GM21447 (cell line): ENCODE results near the gene LAD1.

ENCODE experiments used
- ATAC-seq: cut with Tn5 transposase; IDR thresholded peaks from one replicate; pipeline ENCODE4 v1.9.1; 2021; ENCODE audit not compliant: unreplicated experiment

The LAD1 gene

DNA sequence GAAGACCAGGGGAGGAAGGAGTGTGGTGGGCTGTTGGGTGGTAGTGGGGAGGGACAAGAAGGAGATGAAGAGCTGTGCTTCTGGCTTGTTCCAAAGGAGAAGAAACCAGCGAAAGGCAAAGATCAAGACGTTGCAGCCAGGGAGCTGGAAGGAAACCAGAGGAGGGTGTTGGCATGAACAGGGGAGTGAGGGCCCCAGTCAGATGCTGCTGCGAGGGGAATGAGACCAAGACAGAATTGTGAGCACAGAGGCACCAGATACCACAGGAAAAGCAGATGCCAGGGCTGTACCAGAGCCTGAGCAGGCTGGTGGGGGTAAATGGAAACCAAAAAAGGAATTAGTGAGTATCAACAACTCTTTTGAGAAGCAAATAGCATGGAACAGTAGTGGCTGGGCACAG is 6.0 kb downstream of the LAD1 start:
- no peak for ATAC-seq

DNA sequence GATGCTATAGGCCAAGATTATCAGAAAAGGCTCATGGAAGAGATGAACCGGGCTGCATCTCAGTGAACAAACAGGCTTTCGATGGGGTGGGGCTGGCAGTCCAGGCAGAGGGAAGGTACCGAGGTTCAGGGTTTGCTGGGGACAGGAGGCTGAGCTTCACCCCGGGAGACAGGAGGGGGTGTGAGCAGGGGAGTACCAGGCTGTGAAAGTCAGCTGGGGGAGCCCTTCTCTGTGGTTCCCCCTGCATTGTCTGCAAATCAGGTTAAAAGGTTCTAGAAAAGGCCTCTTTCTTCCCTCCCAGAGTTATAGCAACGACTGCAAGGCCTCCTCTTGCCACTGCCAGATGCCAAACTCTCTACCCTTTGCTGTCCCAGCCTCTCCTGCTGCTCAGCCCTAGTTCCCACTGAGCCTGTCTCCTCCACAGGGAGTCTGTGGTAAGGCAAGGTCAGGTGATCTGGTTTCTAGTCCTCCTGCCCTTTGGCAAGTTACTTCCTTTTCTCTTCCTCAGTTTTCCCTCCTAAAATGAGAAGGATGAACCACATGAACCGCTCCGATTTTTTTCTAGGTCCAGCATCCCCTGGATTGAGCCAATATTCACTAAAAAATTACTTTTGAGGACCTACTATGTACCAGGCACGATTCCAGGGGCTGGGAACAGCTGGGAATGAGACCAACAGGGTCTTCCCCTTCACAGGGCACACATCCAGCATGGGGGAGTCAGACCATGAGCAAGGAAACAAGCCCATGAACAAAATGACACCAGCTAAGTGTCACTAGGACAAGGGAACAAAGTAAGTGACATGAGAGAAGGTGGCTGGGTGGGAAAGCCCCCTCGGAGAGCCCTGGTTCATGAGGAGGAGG is 7.2 kb downstream of the LAD1 start:
- no peak for ATAC-seq

DNA sequence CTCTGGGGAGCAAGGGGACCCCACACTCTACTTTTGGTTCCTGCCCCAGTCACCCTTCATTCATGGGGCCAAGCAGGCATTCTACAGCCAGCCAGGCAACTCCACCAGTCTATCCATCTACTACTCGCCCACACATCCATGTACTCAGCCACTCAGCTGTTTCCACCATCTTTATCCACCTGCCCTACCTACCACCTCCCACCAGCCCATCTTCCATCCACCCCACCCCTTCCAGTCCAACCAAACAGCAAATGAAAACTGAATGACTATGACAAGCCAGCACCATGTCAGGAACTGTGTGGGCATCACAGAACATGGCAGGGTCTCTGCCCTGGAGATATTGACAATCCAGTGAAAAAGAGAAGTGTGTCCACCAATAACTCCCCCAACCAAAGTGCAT is 7.9 kb downstream of the LAD1 start:
- no peak for ATAC-seq

DNA sequence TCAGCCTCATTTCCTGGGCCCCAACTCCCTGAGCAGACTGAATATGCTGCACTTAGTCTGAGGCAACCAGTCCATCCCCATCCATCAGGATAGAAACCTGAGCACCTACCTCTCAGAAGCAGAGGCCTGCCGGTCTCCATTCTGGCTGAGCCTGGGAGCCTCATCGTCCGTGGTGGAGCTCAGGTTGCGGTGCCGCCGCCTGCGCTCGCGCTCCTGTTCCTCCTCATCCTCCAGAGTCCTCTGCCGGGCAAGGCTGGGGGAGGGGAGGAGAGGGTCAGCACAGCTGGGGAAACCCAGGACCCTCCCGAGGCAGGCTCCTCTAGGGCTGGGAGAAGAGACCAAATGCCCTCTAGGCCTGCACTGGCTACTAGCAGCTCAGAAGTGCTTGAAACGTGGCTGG is 10.1 kb downstream of the LAD1 start:
- no peak for ATAC-seq

DNA sequence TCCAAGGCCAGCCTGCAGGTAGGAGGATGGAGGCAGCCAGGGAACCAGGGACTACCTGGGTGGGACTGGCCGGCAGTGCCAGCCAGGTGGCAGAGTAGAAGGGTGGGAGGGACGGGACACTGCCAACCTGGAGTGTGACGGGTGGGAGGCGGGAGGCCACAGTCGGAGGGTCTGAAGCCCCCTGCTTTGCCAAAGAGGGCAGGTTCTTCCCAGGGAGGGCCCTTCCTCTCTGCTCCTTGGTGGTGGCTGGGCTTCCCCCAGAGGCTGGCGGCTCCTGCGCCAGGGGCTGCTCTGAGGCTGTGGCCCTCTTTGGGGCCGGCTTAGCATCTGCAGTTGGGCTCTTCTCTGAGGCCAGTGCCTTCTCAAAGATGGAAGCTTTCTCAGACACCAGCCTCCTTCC is 12.9 kb downstream of the LAD1 start:
- no peak for ATAC-seq

DNA sequence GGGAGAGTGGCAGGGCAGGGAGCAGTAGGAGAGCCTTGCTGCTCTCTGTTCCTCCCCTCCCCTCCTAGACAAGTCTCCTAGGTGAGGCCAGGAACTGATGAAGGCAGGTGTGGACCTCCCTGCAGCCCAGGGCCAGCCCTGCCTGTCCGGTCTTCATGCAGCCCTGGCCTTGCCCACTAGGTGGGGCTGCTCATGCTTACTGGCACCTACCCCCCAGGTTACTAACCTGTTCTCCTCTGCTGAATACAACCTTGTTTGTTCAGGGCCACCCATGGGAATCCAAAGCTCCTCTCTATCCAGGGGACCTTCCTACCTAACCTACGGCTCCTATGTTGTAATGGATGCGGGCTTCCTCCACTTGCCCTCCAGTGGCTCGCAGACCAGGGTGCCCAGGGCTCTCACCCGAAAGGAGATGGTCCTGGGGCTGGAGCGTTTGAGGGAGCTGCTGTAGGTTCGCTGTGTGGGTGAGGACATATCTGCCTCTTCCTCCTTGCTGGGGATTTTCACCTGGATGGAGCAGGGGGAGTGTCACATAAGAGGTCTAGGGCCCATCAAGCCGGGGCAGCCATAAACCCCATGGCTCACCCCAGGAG is 13.7 kb downstream of the LAD1 start:
- peak; percentile 57 for ATAC-seq

DNA sequence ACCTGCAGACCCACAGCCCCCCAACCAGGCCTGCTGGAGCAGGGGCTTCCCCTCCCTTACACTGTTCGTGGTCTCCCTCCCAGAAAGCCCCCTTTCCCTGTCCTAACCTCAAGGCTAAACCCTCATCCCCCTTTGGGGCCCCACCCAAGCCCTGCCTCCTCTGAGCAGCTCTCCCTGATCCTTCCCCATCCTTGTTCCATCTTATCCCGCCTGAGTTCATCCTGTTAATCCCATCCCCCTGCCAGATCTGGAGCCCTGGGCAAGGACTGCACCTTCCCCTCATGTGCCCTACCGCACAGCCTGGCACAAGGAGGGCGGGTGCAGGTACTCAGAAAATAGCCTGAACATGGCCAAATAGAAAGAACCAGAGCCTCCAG is 14.7 kb downstream of the LAD1 start:
- ATAC-seq: no peak

DNA sequence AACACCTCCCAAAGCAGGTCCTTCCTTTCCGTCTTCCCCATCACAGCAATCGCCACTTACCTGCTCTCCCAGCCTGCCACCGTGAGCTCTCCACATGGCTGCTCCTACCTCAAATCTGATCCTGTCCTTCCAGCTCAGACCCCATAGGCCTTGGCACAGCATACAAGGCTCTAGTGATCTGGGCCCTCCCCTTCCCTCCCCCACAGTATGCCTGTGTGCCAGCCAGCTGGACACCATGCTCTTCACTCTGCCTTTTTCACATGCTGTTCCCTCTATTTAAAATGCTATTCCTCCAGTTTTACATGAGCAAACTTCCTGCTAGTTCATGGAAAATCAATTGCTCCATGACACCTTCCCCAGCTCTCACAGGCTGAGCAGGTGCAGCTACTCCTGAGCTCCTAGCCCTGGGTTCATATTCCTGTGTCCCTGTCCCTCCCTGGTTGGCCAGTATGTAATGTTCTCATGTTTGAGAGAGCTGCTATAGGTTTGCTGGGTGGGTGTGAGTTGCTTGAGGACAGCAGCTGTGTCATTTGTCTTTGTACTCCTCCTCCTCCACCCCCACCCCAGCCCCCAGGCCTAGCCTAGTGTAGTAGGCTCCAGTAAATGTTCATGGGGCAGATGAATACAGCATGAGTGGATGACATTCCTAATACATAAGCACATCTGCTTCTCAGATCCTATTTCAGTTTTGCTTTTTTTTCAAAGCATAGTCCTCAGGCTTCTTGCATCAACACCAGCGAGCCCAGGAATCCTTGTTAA is 15.3 kb downstream of the LAD1 start:
- no peak for ATAC-seq

DNA sequence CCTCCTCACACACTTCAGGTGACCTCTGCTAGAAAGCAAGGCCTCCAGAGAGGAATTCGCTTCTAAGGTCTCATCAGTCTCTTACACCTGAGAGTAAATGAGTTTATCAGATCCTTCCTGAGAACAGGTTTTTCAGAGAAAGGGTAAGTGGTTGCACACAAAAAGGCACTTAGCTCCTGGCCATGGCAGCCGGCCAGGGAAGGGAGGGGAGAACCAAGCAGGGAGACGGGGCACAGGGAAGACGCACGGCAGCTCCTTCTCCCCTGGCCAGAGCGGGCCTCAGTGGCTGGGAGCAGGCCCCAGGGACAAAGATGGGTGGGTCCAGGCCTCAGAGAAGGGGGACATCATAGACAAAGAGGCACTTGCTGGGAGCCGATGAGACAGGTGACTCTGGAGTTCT is 18.0 kb downstream of the LAD1 start:
- no peak for ATAC-seq

DNA sequence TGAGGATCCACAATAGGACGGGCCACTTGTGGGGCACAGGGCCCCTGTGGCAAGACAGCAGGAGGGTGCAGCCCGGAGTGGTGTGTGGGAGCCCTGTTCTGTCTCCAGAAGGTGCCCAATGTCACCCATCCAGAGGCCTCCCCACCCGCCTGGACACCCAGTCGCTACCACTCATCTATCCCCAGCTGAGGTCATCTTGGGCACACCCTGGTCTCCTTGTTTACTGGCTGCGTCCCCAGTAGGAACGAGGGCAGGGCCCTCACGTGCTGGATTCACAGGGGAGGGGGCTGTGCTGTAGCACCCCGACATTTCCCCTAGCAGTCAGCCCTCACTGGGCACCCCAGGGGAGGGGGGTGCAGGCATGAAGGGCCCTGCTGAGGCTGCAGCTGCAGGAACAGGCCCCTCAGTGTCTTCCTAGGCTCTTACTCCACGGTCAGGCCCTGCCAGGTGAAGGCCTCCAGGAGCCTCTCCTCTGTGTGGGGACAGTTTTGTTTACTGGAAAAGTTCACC is 19.3 kb downstream of the LAD1 start:
- ATAC-seq: no peak

DNA sequence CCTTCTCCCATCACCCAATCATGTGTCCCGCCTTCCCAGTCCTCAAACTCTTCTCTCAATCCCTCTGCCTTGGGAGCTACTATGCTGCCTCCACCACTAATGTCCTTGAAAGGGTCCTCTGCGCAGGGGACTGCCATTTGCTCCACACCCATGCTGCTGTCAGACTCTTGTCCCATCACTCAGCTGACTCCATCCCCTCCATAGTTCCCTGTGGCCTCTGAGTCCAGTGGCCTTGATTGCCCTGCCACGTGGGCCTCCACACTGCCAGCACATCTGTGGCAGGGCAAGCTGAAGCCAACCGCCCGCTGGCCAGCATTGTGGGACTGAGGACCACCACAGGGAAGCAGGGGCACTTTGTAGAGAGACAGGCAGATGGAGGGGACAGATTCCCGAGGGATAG is 20.3 kb downstream of the LAD1 start:
- ATAC-seq: no peak

DNA sequence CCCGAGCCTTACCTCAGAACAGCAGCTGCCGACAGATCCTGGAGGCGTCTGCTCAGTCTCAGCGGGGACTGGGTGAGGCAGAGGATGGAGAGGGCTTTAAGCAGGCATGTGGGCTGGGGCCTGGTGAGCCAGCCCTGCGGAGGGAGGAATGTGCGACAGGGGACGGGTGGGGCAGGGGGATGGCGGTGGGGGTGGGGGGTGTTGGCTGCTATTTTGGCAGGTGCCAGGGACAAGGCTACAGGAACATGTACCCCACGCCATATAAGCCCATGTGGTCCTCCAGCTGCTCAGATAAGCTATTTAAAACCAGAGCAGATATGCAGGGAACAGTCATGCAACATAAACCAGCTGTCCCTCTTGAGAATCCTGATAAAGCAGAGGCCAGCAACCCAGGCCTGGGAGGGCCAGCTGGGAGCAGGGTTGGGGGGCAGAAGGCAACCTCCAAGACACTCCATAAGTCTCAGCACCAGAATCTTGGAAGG is 21.5 kb downstream of the LAD1 start, which contains the start of gene TNNT2:
TSS of gene TNNT2 (minus strand) at position 70 of the 482 bp plus-strand sequence. CDS start 4,426 bp downstream, outside the sequence.
- ATAC-seq: no peak

DNA sequence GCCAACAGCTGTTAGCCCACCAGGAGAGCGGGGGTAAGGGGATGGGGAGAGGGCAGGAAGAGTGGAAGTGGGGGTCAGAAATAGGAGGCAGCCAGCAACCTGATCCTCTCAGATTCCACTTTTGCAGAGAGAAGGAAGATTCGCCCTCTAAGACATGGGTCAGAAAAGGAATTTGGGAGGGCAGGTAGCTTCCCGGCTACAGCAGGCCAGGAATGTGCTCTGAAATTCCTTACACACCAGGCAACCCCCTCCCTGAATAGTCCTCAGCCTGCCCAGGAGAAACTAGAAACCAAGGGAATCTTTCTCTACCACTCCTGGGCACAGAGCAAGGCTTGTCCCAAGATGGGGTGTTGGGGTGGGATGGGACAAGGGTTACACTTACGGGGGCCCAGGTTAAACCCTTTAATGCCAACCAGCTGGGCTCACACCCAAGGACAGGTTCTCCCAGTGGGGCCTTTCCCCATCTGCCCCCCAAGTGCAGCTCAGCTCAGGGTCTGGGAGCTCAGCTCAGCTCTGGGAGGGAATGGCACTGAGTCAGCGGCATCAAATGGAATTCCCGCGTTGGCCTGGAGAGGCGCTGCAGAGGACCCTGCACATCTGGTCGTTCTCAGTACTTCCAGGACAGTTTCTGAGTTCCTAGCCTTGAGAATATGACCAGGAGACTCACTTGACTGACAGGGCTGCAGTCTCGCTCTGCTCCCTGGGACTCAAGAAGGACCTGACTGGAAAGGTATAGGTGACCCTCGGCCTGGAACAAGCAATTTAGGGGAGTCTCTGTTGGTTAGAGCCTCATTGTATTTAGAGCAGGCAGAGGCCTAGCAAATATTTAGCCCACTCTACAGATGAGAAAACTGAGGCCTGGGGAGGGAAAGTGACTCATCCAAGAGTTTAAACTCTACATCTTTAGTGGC is 22.4 kb downstream of the LAD1 start:
- no peak for ATAC-seq

DNA sequence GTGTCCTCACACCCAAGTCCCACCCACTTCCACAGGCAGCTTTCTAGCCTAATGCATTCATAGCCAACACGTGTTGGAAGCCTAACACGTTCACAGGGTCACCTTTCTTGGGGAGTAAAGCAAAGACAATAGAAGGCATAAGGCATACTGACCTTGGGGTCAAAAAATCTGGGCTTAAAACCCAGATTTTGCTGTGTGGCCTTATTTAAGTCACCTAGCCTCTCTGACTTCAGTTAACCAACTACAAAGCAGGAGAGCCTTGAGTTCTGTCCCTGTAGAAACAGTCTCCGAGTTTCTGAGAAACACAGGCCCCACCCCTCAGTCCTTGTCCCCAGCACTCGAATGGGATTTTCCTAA is 23.0 kb downstream of the LAD1 start:
- ATAC-seq: no peak

DNA sequence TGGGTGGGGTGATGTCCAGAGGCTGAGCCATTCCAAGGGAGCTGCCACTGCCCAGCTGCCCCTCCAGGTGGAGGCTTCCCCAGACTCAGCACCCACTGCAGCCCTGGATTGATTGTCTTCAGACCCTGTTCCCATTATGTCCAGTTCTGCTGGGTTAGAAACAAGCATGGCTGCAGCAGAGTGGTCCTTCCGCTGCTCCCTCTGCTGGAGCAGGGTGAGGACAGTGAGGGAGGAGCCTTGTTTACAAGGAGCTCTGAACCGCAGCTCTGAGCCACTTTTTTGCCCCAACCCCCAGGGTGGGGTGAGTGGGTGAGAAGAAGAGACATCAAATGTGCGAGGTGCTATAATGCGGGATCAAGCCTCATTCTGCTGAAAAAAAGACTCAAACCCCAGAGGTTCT is 24.0 kb downstream of the LAD1 start:
- no peak for ATAC-seq

DNA sequence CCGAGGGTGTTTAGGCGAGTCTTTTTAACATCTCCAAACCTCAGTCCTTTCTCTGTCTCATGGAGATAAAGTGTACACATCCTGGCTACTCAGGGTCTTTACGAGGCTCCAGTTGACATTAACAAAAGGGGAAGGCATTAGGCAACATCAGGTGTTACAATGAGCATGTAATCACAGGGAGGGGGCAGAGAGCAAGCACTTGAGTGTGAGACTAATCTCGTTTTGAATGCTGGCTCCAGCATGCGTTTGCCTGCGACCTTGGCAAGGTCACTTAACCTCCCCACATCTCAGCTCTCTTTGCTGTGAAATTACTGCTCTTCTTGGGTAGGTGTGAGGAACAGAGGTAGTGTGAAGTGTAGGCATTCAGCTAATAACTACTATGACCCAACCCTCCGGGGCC is 24.8 kb downstream of the LAD1 start:
- no peak for ATAC-seq

DNA sequence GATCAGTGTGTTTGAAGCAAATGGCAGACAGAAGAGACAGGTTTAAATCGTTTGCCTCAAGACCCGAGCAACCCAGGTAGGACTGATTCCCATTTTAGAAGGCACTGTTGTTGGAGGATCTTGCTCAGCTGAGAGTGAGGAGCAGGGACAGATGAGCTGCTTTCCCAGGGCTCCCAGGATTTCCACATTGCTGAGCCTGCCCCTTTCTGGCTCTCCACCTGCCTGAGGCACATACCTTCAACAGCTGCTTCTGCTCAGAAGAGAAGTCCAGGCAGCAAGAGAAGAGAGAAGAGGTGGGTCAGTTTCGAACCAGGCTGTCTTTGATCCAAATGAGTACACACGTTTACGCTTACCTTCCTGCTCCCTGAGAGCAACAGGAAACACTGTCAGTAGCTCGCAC is 27.3 kb downstream of the LAD1 start:
- ATAC-seq: no peak

DNA sequence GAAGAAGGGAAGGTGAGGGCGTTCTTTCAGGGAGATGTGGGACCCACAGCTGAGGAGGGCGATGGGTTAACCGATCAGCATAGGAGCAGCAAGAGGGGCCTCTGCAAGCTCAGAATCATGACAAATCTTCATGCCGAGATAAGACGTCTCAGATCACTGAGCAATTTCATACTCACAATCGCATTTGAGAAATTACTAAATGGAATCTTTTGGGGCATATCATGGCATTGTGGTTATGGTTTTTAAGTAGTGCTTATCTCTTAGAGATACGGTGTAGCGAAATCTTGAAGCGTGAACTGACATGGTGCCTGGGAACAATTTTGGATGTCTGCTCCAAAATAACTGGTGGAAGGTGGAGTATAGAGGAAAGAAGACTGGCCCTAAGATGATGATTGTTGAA is 27.8 kb downstream of the LAD1 start:
- no peak for ATAC-seq

DNA sequence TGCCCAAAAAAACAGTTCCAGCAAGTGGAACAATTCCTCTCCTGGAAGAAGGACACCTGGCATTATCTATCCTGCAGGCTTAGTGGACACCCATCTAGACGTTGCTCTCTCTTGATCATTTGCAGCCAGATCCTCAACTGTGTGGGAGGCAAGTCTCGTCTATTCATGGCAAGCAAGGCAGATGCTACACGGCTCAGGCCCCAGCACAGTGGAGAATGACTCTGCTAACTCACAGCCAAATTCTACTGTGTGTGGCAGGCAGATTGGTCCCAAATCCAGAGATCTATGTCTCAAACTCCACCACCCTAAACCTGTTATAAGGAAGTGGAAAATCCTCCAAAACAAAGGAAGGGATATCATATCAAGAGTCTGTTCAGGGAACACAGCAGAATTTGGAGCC is 28.6 kb downstream of the LAD1 start:
- ATAC-seq: no peak

DNA sequence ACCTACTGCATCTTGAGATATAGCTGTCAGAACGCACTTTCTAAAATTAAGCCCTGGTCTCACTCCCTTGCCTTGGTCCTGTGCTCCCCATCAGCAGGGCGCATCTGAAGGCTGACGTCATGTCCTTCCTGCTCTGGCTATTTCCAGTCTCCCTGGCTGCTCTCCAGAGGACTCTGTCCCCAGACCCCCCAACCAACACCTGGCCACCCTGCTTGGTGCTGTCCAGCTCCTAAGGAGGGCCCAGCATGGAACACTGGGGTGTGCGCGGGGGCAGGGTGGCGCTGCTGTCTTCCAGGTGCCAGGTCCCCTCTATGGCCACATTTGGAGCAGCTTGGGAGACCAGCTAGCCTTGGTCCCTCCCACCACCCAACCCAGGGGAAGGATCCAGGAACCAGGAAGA is 29.9 kb downstream of the LAD1 start:
- ATAC-seq: no peak

DNA sequence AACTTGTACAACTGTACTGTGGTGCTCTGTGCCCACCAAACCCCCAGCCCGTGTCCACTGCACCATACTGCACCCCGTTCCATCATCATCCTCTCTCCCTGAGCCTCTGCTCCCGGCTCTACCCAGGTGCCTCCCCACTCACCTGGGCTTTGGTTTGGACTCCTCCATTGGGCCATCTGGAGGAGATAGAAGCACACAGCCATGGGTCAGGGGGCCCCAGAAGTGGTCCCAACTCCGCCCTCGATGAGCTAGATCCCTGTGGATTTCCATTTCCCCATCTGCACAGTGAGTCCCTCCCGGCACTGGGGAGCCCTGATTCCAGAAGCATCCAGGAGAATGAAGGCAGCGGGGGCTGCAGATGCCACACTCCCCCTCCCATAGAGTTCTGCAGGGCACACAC is 32.4 kb downstream of the LAD1 start:
- ATAC-seq: no peak
